ENCODE data around the gene SND1.

SND1 gene

GRCh38 chr7:128129224-128129864 is 477.4 kb downstream of the SND1 start:
- no peak for DNase-seq (ENCODE audit: insufficient read length, low spot score)
- TF ChIP-seq, protein P1, sequence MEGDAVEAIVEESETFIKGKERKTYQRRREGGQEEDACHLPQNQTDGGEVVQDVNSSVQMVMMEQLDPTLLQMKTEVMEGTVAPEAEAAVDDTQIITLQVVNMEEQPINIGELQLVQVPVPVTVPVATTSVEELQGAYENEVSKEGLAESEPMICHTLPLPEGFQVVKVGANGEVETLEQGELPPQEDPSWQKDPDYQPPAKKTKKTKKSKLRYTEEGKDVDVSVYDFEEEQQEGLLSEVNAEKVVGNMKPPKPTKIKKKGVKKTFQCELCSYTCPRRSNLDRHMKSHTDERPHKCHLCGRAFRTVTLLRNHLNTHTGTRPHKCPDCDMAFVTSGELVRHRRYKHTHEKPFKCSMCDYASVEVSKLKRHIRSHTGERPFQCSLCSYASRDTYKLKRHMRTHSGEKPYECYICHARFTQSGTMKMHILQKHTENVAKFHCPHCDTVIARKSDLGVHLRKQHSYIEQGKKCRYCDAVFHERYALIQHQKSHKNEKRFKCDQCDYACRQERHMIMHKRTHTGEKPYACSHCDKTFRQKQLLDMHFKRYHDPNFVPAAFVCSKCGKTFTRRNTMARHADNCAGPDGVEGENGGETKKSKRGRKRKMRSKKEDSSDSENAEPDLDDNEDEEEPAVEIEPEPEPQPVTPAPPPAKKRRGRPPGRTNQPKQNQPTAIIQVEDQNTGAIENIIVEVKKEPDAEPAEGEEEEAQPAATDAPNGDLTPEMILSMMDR (IDR thresholded peaks at IDR 0.05; ENCODE audit: insufficient read depth, missing control alignments), result no peak
- FAIRE-seq, result no peak

DNA sequence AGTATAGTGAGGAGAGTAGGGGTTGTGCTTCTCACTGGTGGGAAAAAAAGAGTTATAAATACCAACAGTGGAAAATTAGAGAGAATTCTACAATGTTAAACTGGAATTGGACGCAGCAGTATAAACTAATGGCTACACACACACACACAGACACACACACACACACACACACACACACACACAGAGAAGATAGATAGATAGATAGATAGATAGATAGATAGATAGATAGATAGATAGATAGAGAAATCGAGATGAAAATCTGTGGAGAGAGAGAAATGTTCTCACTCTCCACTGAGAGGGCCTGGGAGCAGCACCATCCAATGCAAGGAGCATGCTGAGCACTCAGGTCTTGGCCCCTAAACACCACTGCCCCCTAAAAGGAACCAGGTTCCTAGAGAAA is 479.1 kb downstream of the SND1 start:
- DNase-seq (ENCODE audit: insufficient read length, low spot score), result no peak
- no peak for FAIRE-seq
- TF ChIP-seq, protein P1 (IDR thresholded peaks at IDR 0.05; ENCODE audit: insufficient read depth, missing control alignments), result no peak

- DNase-seq (ENCODE audit: insufficient read length, low spot score), result no peak
- FAIRE-seq, result no peak
- TF ChIP-seq, protein P1 (IDR thresholded peaks at IDR 0.05; ENCODE audit: insufficient read depth, missing control alignments), result no peak
Observed at GRCh38 chr7:128131731-128132130, 479.7 kb downstream of the SND1 start.

DNA sequence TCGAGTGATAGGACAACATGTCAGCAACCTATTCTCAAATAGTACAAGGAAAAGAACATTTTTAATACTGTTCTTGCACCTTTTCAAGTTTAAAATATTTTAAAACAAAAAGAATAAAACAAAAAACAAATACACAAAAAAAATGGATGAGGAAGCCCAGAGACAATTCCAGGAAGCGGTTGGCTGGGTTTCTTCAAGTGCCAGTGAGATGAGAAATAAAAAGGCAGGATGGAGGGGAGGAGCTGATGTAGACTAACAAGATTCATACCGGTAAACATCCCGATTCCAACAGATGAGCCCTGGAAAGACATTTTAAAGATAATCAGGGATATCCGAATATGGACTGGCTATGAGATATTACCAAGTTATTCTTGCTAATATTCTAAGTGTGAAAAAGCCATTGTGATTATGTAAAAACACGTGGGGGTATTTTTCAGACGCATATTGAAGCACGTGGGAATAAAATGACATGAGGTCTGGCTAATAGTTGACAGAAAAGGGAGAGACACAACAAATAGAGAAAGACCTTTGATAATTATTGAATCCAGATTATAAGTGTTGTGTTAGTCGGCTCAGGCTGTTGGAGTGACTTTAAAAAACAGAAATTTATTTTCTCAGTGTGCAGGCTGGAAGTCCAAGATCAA is 480.6 kb downstream of the SND1 start:
- TF ChIP-seq, protein P1 (IDR thresholded peaks at IDR 0.05; ENCODE audit: insufficient read depth, missing control alignments), result no peak
- no peak for FAIRE-seq
- DNase-seq (ENCODE audit: insufficient read length, low spot score), result no peak

DNA sequence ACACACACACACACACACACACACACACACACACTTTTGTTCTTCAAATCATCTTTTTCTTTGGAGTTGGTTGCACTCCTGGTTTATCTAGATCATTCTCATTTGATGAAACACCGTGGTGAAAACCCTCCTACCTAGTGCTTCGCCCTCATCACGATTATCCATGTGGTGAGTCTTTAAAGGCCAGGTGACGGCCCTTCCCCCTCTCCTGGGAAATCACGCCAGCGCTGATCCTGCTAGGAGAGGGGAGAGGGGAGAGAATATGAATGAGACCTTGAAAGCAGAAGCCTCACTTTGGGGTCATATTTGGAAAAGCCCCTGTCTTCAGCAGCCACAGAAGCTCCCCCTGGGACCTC is 483.1 kb downstream of the SND1 start:
- TF ChIP-seq, protein P1 (IDR thresholded peaks at IDR 0.05; ENCODE audit: insufficient read depth, missing control alignments), result no peak
- FAIRE-seq (no peak), DNase-seq (ENCODE audit: insufficient read length, low spot score) (no peak)

GRCh38 chr7:128135515-128136214 is 483.7 kb downstream of the SND1 start:
- TF ChIP-seq, protein P1 (IDR thresholded peaks at IDR 0.05; ENCODE audit: insufficient read depth, missing control alignments), result peak; percentile 61
- DNase-seq (ENCODE audit: insufficient read length, low spot score) (peak; percentile 72), FAIRE-seq (no peak)

DNA sequence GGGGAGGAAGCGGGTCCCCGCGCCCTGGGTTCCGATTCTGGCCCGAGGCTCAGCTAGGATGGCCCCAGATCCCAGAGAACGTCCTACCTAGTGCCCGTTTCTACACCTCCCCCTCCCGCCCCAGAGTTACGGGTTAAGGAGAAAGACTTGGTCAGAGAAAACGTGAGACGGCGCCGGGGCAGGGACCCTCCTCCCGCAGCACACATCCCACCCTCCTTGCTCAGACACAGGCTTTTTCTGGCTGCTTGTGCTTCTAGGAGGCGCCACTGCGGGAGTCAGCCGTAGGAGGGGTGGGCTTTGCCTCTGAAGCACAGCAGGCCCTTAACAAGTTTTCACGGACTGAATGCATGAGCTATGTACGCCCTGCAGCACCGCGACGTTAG is 484.2 kb downstream of the SND1 start:
- DNase-seq (ENCODE audit: insufficient read length, low spot score) (no peak), FAIRE-seq (no peak)
- TF ChIP-seq, protein P1 (IDR thresholded peaks at IDR 0.05; ENCODE audit: insufficient read depth, missing control alignments), result no peak

Data from D721Med (cell line).